ENCODE results near the gene HMCN2. TPM values are rescaled to one million over a fixed set of nuclear protein-coding genes. Genes with fewer than 3 reads are reported as not detected.

The HMCN2 gene, protein sequence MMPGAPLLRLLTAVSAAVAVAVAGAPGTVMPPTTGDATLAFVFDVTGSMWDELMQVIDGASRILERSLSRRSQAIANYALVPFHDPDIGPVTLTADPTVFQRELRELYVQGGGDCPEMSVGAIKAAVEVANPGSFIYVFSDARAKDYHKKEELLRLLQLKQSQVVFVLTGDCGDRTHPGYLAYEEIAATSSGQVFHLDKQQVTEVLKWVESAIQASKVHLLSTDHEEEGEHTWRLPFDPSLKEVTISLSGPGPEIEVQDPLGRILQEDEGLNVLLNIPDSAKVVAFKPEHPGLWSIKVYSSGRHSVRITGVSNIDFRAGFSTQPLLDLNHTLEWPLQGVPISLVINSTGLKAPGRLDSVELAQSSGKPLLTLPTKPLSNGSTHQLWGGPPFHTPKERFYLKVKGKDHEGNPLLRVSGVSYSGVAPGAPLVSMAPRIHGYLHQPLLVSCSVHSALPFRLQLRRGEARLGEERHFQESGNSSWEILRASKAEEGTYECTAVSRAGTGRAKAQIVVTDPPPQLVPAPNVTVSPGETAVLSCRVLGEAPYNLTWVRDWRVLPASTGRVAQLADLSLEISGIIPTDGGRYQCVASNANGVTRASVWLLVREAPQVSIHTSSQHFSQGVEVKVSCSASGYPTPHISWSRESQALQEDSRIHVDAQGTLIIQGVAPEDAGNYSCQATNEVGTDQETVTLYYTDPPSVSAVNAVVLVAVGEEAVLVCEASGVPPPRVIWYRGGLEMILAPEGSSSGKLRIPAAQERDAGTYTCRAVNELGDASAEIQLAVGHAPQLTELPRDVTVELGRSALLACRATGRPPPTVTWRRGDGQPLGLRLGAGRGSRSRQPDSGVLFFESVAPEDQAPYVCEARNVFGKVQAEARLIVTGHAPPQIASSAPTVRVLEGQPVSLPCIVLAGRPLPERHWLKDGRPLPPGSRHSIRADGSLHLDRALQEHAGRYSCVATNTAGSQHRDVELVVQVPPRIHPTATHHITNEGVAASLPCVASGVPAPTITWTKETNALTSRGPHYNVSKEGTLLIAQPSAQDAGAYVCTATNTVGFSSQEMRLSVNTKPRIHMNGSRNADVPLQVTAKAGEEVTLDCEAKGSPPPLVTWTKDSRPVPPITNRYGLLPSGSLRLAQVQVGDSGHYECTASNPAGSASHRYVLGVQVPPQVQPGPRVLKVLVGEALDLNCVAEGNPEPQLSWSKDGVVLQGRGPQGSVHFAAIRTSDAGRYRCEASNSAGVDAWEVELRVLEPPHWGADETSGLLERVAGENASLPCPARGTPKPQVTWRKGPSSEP (N-terminal part only)
- 0.18 and 0.24 TPM in 2 replicates for total RNA-seq
- polyA plus RNA-seq = 0.02 and 0.04 TPM in 2 replicates
- 0.01 TPM in 1 of 2 replicates, not detected in the other for polyA plus RNA-seq (2011; cell fraction: cytosol; rRNA removed)
- 0.05 and 0.06 TPM in 2 replicates for polyA plus RNA-seq (2011; cell fraction: nucleus; rRNA removed)
- not detected in 2 replicates for polyA plus RNA-seq (2012)
- polyA minus RNA-seq = 0.05 TPM in 1 of 2 replicates, not detected in the other
- polyA minus RNA-seq (2011; cell fraction: cytosol; rRNA and poly(A)+ RNA removed) = 0.41 TPM
- 0.19 TPM in 2 replicates for polyA minus RNA-seq (2011; cell fraction: nucleus; rRNA and poly(A)+ RNA removed)
- percentile 5 among the genes with signal in this experiment for Bru-seq, nascent RNA
- BruChase-seq, experiment 1, labeled RNA remaining after a 6-hour chase = percentile 5 among the genes with signal in this experiment
- BruChase-seq, experiment 2, labeled RNA remaining after a 2-hour chase = percentile 4 among the genes with signal in this experiment
- long read RNA-seq = 0 reads

DNA sequence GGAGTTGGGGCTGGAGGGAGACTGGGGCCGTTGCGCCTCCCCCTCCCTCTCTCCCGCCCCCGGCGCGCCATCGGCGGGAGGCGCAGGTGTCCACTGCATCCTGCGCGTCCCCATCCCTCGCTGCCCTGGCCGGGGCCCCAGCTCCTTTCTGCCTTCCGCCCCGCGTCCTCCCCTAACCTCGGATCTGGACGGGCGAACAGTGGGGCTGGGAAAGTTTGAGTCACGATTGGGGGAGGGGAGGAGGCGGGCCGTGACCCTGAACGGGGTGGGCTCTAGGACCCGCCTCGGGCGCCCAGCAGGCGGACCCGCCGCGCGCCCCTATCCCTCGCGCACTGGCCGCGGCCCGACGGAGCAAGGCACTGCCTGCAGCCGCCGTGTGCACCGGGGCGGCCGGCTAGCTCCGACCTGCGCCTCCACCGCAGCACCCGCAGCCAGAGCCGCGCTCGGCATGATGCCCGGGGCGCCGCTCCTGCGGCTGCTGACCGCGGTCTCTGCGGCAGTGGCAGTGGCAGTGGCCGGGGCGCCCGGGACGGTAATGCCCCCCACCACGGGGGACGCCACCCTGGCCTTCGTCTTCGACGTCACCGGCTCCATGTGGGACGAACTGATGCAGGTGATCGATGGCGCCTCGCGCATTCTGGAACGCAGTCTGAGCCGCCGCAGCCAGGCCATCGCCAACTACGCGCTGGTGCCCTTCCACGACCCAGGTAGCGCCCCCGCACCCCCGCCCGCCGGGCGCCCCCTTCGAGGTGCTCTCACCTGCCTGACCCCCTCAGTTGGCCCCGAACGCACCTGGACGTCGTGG is at the start of gene HMCN2:
Gene HMCN2, plus strand, starts transcription at position 330 of the 805 bp plus-strand sequence. Its CDS starts 119 bp downstream, at position 449.
- no peak within 1 kb of the TSS for H3K27ac ChIP-seq (ENCODE audit: insufficient read depth, low read depth, low read length)
- peak; percentile 80 for TF ChIP-seq EZH2 (IDR thresholded peaks at IDR 0.05; ENCODE audit: borderline replicate concordance, low read depth, low read length, severe bottlenecking)
- TF ChIP-seq, protein P1, sequence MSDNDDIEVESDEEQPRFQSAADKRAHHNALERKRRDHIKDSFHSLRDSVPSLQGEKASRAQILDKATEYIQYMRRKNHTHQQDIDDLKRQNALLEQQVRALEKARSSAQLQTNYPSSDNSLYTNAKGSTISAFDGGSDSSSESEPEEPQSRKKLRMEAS (IDR thresholded peaks at IDR 0.05; ENCODE audit: insufficient read depth, insufficient read length) = no peak
- no peaks in the 10 kb centered on the region for H3K79me2 ChIP-seq (ENCODE audit: control insufficient read depth, insufficient read depth, low read length)
- no peaks in the 10 kb centered on the region for H3K36me3 ChIP-seq (ENCODE audit: control insufficient read depth in 2 of 2, extremely low read depth in 1 of 2, insufficient read depth in 2 of 2, low read length in 2 of 2)
- no peak within 1 kb of the TSS for H3K4me3 ChIP-seq (replicated peaks in 1 of 3; ENCODE audit: insufficient read depth in 1 of 3, low read depth in 1 of 3, low read length in 3 of 3)
- H3K27me3 ChIP-seq (ENCODE audit: control insufficient read depth in 2 of 2, insufficient read depth in 2 of 2, low read length in 2 of 2) = peaks cover 45 to 51% of the 10 kb centered on the region in 2 experiments
- H3K9me1 ChIP-seq (replicated peaks; ENCODE audit: control insufficient read depth, extremely low read depth, insufficient read depth, low read length) = no peaks in the 10 kb centered on the region
- BruUV-seq (replicated peaks) = no TSS peak
- no peaks in the 10 kb centered on the region for H4K20me1 ChIP-seq (replicated peaks; ENCODE audit: control insufficient read depth, extremely low read depth, insufficient read depth, low read length)
- no peak for DNase-seq (ENCODE audit: low read depth, low spot score)
- H3K9me3 ChIP-seq (replicated peaks; ENCODE audit: control insufficient read depth, insufficient read depth, low read length) = no peaks in the 10 kb centered on the region
- POLR2A ChIA-PET = no interaction called here
- no peak within 1 kb of the TSS for H3K9ac ChIP-seq (replicated peaks; ENCODE audit: extremely low read depth, insufficient read depth, low read length)
- FAIRE-seq = no peak
- no peak within 1 kb of the TSS for H3K4me2 ChIP-seq (ENCODE audit: insufficient read depth, low read length)
- dilution Hi-C loops (cut with MboI; ENCODE audit: extremely low pct_ligation_motif_present, low sequenced_read_pairs) (no loop called here), intact Hi-C loops (cut with micrococcal nuclease) (loop anchor here (2.0 kb wide), 1 partner anchor 77 kb away; no protein-coding TSS in a partner anchor)
- H3K4me1 ChIP-seq (ENCODE audit: control insufficient read depth, extremely low read depth, insufficient read depth, low read length) = peaks cover 4% of the 10 kb centered on the region
- CTCF ChIA-PET = interaction anchor here (0.9 to 1.2 kb wide), 3 partner anchors 22 to 418 kb away, joined by 3 to 4 read pairs (median 3); no protein-coding TSS in a partner anchor
- H2AFZ ChIP-seq (ENCODE audit: low read depth, low read length) = no peak within 1 kb of the TSS
